ENCODE data around the gene NOS1AP. TPM values are rescaled to one million over a fixed set of nuclear protein-coding genes. Genes with fewer than 3 reads are reported as not detected.

The NOS1AP gene
- total RNA-seq, 3 donors from 2014 or later: 11.8 to 17.4 (median 14.3) TPM

- Histone ChIP-seq H3K4me1 (ENCODE audit: low read depth) (no peaks in the 10 kb centered on the region), H3K4me3 (no peak overlapping the region), H3K9me3 (no peaks in the 10 kb centered on the region), H3K36me3 (ENCODE audit: low read depth) (no peaks in the 10 kb centered on the region)
- intact Hi-C loops (cut with DNase I, micrococcal nuclease): no loop called here
- no peak for DNase-seq
- ATAC-seq: no peak
- no peak for TF ChIP-seq CTCF (IDR thresholded peaks at IDR 0.05)
Observed at GRCh38 chr1:162265983-162266382, 196.5 kb downstream of the NOS1AP start.

GRCh38 chr1:162270016-162270770 lies 200.7 kb downstream of the NOS1AP start:
- no peak for TF ChIP-seq CTCF (IDR thresholded peaks at IDR 0.05)
- H3K4me3 ChIP-seq: no peak overlapping the region
- no peaks in the 10 kb centered on the region for H3K9me3 ChIP-seq
- no peak for DNase-seq
- H3K4me1 ChIP-seq (ENCODE audit: low read depth): no peaks in the 10 kb centered on the region
- H3K36me3 ChIP-seq (ENCODE audit: low read depth): no peaks in the 10 kb centered on the region
- intact Hi-C loops (cut with DNase I, micrococcal nuclease): no loop called here
- no peak for ATAC-seq

GRCh38 chr1:162271972-162272371 lies 202.5 kb downstream of the NOS1AP start:
- no peak for TF ChIP-seq CTCF (IDR thresholded peaks at IDR 0.05)
- intact Hi-C loops (cut with DNase I, micrococcal nuclease): no loop called here

GRCh38 chr1:162272419-162272818 lies 202.9 kb downstream of the NOS1AP start:
- no peaks in the 10 kb centered on the region for H3K4me1 ChIP-seq (ENCODE audit: low read depth)
- no peaks in the 10 kb centered on the region for H3K36me3 ChIP-seq (ENCODE audit: low read depth)
- intact Hi-C loops (cut with DNase I, micrococcal nuclease): no loop called here
- DNase-seq (no peak), ATAC-seq (no peak)
- H3K4me3 ChIP-seq: no peak overlapping the region
- no peak for TF ChIP-seq CTCF (IDR thresholded peaks at IDR 0.05)
- H3K9me3 ChIP-seq: no peaks in the 10 kb centered on the region

More at GRCh38 chr1:162271972-162272371, 202.5 kb downstream of the NOS1AP start:
- ATAC-seq: no peak
- no peaks in the 10 kb centered on the region for H3K36me3 ChIP-seq (ENCODE audit: low read depth)
- no peaks in the 10 kb centered on the region for H3K9me3 ChIP-seq
- no peak overlapping the region for H3K4me3 ChIP-seq
- H3K4me1 ChIP-seq (ENCODE audit: low read depth): no peaks in the 10 kb centered on the region
- no peak for DNase-seq

GRCh38 chr1:162275622-162276175 lies 206.2 kb downstream of the NOS1AP start:
- DNase-seq (no peak), ATAC-seq (no peak)
- intact Hi-C loops (cut with DNase I, micrococcal nuclease): loop anchor here (5.0 kb wide), 1 partner anchor 218 kb away; no protein-coding TSS in a partner anchor

More at GRCh38 chr1:162275622-162276175, 206.2 kb downstream of the NOS1AP start:
- Histone ChIP-seq H3K4me1 (ENCODE audit: low read depth) (no peaks in the 10 kb centered on the region), H3K9me3 (no peaks in the 10 kb centered on the region), H3K36me3 (ENCODE audit: low read depth) (no peaks in the 10 kb centered on the region), H3K4me3 (no peak overlapping the region)
- no peak for TF ChIP-seq CTCF (IDR thresholded peaks at IDR 0.05)

Measured in mucosa of descending colon (tissue), 3 donors.